KMS-11 (cell line): ENCODE measurements around the gene RBM17.
"Not testable (repeated sequence)": the region's sequence is repeated elsewhere in the genome, so short reads cannot be mapped to it uniquely, and the experiment has no call there.

Experiments used
- H2AFZ ChIP-seq: fragments of 200-600 bp; sonication (generic); 2 replicates; pipeline ENCODE4 v1.6.1; 2016; ENCODE audit warnings: antibody characterized with exemption, mixed run types, low read depth
- H3K27ac ChIP-seq: fragments of 200-600 bp; sonication (generic); 2 replicates; pipeline ENCODE4 v1.6.1; 2016; ENCODE audit warnings: mild to moderate bottlenecking, mixed run types
- H3K27me3 ChIP-seq: fragments of 200-600 bp; sonication (generic); 2 replicates; pipeline ENCODE4 v1.6.1; 2017; ENCODE audit warnings: mild to moderate bottlenecking, low read depth, mixed run types, moderate library complexity; ENCODE audit not compliant: insufficient read depth
- H3K36me3 ChIP-seq: fragments of 200-600 bp; sonication (generic); 2 replicates; pipeline ENCODE4 v1.6.1; 2017; ENCODE audit warnings: mild to moderate bottlenecking, mixed run types; ENCODE audit not compliant: insufficient read depth
- H3K4me1 ChIP-seq: fragments of 200-600 bp; sonication (generic); 2 replicates; pipeline ENCODE4 v1.6.1; 2016; ENCODE audit warnings: mild to moderate bottlenecking, low read depth, mixed run types; ENCODE audit not compliant: poor library complexity, severe bottlenecking
- H3K4me2 ChIP-seq: fragments of 200-600 bp; sonication (generic); 2 replicates; pipeline ENCODE4 v1.7.0; 2016; ENCODE audit warnings: mild to moderate bottlenecking, mixed run types
- H3K4me3 ChIP-seq: fragments of 200-600 bp; sonication (generic); IDR thresholded peaks from 2 replicates; pipeline ENCODE4 v1.6.1; 2017; ENCODE audit warnings: low read depth, low read length, mixed read lengths; ENCODE audit not compliant: insufficient read depth
- H3K79me2 ChIP-seq: fragments of 200-600 bp; sonication (generic); 2 replicates; pipeline ENCODE4 v1.6.1; 2016; ENCODE audit warnings: low read depth, mixed run types; ENCODE audit not compliant: insufficient read depth
- H3K9ac ChIP-seq: fragments of 200-600 bp; sonication (generic); 2 replicates; pipeline ENCODE4 v1.6.1; 2016; ENCODE audit warnings: mild to moderate bottlenecking, mixed run types
- H4K20me1 ChIP-seq: fragments of 200-600 bp; sonication (generic); 2 replicates; pipeline ENCODE4 v1.6.1; 2016; ENCODE audit warnings: mild to moderate bottlenecking, mixed run types; ENCODE audit not compliant: insufficient read depth
- TF ChIP-seq, protein P1 (sequence below): fragments of 200-600 bp; sonication (generic); conservative IDR thresholded peaks from 2 replicates; pipeline ENCODE4 v1.6.1; 2017; ENCODE audit warnings: low read depth, mild to moderate bottlenecking, antibody characterized with exemption, low read length, moderate library complexity, mixed read lengths

Gene RBM17

DNA sequence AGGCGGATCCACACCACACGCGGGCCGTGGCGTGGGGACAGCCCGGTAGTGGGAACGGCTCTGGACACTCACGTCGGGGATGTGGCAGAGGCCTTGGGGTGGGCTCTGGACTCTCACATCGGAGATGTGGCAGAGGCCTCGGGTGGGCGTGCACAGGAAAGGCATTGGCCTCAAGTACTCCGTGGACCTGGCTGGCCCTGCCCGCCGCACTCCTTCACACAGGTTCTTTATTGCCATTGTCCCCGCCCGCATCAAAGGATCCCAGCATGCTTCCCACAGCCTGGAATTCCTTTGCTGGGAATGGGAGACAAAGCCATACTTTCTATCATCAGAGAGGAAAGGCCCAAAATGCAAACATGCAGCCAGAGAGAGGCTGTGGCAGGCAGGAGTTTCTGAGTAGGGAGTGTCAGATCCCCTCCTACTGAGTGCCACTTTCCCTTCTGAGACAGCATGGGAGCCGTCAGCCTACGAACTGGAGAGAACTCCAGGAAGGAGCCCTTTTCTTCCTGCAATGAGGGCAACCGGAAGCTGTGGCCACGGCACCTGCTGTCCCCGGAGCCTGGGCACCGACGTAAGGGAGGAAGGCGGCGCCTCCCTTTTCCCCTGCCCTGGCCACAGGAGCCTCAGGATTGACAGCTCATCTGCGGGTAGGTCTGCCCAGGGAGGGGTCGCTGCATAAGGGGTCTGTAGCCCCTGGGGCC lies 51.5 kb downstream of the RBM17 start:
- Histone ChIP-seq H3K36me3 (no peaks in the 10 kb centered on the region), H3K79me2 (no peaks in the 10 kb centered on the region), H3K9ac (no peak overlapping the region), H3K4me3 (no peak overlapping the region), H3K27me3 (peaks cover 2% of the 10 kb centered on the region; the same call in 1 of the 2 replicates), H2AFZ (peak overlapping the region; percentile 44; the same call in 1 of the 2 replicates), H3K4me1 (peaks cover 28% of the 10 kb centered on the region), H3K4me2 (peak overlapping the region; percentile 58), H3K27ac (no peak overlapping the region), H4K20me1 (no peaks in the 10 kb centered on the region)
- TF ChIP-seq, protein P1, sequence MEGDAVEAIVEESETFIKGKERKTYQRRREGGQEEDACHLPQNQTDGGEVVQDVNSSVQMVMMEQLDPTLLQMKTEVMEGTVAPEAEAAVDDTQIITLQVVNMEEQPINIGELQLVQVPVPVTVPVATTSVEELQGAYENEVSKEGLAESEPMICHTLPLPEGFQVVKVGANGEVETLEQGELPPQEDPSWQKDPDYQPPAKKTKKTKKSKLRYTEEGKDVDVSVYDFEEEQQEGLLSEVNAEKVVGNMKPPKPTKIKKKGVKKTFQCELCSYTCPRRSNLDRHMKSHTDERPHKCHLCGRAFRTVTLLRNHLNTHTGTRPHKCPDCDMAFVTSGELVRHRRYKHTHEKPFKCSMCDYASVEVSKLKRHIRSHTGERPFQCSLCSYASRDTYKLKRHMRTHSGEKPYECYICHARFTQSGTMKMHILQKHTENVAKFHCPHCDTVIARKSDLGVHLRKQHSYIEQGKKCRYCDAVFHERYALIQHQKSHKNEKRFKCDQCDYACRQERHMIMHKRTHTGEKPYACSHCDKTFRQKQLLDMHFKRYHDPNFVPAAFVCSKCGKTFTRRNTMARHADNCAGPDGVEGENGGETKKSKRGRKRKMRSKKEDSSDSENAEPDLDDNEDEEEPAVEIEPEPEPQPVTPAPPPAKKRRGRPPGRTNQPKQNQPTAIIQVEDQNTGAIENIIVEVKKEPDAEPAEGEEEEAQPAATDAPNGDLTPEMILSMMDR, result no peak

DNA sequence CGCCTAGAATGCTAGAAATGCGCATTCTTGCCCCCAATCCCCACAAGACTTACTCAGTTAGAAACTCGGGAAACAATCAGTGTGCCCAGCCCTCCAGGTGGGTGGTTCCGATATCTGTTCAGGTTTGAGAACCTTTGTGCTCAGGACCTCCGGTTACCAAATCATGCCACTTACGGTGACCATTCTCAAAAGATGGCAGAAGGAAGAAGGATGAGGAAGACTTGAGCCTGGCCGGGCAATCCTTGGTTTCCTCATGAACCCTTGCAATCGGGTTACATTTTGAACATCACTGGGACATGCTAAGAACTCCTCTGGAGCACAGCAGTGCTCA lies 52.1 kb downstream of the RBM17 start:
- peak overlapping the region; percentile 44; the same call in 1 of the 2 replicates for H2AFZ ChIP-seq
- peaks cover 2% of the 10 kb centered on the region; the same call in 1 of the 2 replicates for H3K27me3 ChIP-seq
- peak overlapping the region; percentile 9; the same call in 1 of the 2 replicates for H3K9ac ChIP-seq
- TF ChIP-seq, protein P1, result no peak
- H4K20me1 ChIP-seq, result no peaks in the 10 kb centered on the region
- H3K27ac ChIP-seq, result no peak overlapping the region
- H3K79me2 ChIP-seq, result 0 out of 2 replicates have a peak, but pooled peaks cover under 1% of the 10 kb centered on the region
- no peaks in the 10 kb centered on the region for H3K36me3 ChIP-seq
- H3K4me2 ChIP-seq, result peak overlapping the region; percentile 58
- peaks cover 27% of the 10 kb centered on the region for H3K4me1 ChIP-seq
- no peak overlapping the region for H3K4me3 ChIP-seq

DNA sequence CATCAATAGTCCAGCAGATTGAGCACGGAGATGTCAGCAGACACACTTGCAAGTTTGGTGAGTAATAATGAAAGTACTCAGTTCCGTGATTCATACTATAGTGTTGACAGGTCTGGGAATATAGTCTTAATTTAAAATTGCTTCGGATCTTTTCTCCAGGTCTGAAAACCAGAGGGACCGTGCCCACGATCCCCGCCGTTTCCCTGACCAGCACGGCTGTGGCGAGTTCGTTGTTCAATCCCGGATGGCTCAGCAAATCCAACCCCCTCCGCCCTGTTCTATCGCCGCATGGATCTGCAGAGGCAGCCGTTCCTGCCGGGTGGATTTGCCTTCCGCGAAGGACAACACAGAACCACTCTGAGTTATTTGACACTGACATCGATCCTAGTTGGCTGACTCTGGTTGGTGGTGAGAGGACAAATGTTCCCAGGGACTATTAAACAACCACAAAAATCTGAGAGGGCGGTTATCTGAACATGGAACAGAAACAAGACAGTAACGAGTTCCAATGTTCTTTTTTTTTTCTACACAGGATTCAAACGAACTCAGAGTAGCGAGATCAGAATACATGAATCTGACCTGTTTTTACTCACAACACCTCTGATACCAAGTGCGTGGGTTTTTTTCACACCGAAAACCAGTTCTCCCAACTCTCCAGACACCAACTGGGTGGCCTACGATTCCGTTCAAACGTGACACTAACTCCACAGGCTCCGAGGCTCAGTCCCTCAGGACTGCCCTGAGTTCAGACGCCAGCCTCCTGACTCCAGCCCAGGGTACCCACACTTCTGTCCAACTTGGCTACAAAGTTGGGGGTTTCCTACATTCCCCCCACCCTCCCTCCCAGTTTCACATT lies 52.7 kb downstream of the RBM17 start:
- TF ChIP-seq, protein P1, result no peak
- peak overlapping the region; percentile 9; the same call in 1 of the 2 replicates for H3K9ac ChIP-seq
- no peak overlapping the region for H3K27ac ChIP-seq
- no peaks in the 10 kb centered on the region for H4K20me1 ChIP-seq
- H3K4me1 ChIP-seq, result peaks cover 21% of the 10 kb centered on the region
- H3K4me2 ChIP-seq, result peak overlapping the region; percentile 58
- no peaks in the 10 kb centered on the region; the same call in 1 of the 2 replicates for H3K27me3 ChIP-seq
- no peaks in the 10 kb centered on the region for H3K36me3 ChIP-seq
- H3K4me3 ChIP-seq, result no peak overlapping the region
- H2AFZ ChIP-seq, result peak overlapping the region; percentile 44; the same call in 1 of the 2 replicates
- 0 out of 2 replicates have a peak, but pooled peaks cover 3% of the 10 kb centered on the region for H3K79me2 ChIP-seq

DNA sequence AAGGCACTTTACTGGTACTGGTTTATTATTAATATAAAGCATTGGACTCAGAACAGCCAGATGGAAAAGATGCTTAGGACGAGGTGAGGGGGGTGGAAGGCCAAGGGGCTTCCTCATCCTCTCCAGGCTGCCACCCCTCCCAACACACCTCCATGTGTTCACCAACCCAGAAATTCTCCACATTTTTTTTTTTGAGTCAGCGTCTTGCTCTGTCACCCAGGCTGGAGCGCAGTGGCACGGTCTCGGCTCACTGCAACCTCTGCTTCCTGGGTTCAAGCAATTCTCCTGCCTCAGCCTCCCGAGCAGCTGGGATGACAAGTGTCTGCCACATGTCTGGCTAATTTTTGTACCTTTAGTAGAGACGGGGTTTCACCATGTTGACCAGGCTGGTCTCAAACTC lies 53.4 kb downstream of the RBM17 start:
- H3K27me3 ChIP-seq, H3K4me2 ChIP-seq, H3K4me3 ChIP-seq, H3K9ac ChIP-seq, H3K79me2 ChIP-seq, H2AFZ ChIP-seq, H3K36me3 ChIP-seq, H4K20me1 ChIP-seq, H3K27ac ChIP-seq: not testable (repeated sequence)
- H3K4me1 ChIP-seq, result peaks cover 18% of the 10 kb centered on the region
